ENCODE measurements around the gene ZNF69.
A peak's percentile ranks its signal among the peaks of the same experiment; 100 is the strongest.
"Not testable (repeated sequence)": the region's sequence is repeated elsewhere in the genome, so short reads cannot be mapped to it uniquely, and the experiment has no call there.

Gene ZNF69

DNA sequence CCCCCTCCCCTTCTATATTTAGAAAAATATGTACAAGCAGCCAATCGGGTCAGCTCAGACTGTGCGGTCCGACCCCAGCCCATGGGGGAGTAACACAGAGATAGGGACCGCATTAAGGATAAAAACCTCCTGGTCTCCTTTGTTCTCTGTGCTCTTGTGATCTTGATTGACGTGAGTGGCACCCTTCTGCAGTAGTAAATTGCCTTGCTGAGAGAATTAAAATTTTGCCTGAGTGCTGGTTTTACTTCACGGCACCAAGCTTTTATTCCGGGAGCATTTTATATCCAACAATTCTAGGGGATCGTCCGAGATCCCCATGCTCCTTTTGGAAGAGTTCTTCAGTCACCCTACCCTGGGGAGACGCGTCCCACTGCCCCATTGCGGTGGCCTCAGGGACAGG, 7.0 kb upstream of the ZNF69 start:
- no peak for TF ChIP-seq CTCF (IDR thresholded peaks at IDR 0.05; ENCODE audit: control insufficient read depth, extremely low read depth, insufficient read depth)
- DNase-seq (ENCODE audit: low read depth): no peak
- no peak overlapping the region for H3K4me3 ChIP-seq (ENCODE audit: low read depth, low read length)

DNA sequence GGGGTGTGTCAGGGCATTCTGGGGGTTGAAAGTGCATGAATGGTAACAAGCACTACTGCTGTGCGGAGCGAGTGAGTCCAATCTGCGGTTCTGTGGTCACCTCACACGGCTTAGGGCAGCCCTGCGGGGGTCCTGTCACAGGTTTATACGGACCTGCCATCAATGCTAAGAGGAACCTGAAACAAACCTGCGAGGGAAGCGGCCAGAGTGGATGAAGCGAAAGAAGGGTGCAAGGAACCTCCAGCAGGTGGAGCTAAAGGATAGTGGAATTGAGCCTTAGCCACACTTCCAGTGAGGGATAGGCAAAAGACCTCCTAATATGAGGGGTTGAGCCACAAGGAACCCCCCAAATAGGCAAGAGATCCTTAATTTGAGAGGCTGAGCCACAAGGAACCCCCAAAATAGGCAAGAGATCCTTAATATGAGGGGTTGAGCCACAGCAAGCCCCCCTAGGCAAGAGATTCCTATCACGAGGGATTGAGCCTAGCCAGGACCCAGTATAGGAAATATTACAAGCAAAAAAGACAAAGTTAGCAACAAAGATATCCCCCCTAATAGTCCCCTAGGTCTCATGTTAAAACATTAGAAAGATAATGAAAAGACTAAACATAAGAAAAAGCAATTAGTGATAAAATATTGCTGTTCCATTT, 6.3 kb upstream of the ZNF69 start:
- no peak overlapping the region for H3K4me3 ChIP-seq (ENCODE audit: low read depth, low read length)
- TF ChIP-seq CTCF (IDR thresholded peaks at IDR 0.05; ENCODE audit: control insufficient read depth, extremely low read depth, insufficient read depth): peak; percentile 87
- peak; percentile 23 for DNase-seq (ENCODE audit: low read depth)

DNA sequence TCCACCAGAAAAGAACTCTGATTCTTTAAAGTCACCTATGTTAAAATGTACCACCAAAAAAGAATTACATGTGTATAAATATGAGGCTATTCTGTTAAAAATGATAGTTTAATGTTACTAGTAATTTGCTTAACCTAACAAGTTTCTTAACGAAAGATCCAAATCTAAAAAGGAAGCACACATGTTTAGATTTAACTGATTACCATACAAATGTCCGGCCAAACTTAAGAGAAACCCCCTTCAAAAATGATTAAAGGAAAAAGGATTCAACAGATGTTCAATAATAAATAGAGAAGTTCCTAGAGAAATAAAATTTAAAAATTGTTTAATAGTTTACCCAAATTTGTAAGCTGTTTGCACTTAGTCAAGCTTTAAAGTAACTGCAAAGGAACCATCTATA, 5.0 kb upstream of the ZNF69 start:
- DNase-seq (ENCODE audit: low read depth): no peak
- no peak overlapping the region for H3K4me3 ChIP-seq (ENCODE audit: low read depth, low read length)
- TF ChIP-seq CTCF (IDR thresholded peaks at IDR 0.05; ENCODE audit: control insufficient read depth, extremely low read depth, insufficient read depth): no peak

- H3K4me3 ChIP-seq (ENCODE audit: low read depth, low read length): no peak overlapping the region
- TF ChIP-seq CTCF (IDR thresholded peaks at IDR 0.05; ENCODE audit: control insufficient read depth, extremely low read depth, insufficient read depth): no peak
- DNase-seq (ENCODE audit: low read depth): no peak
These were observed 360 bp upstream of the ZNF69 start for GRCh38 chr19:11887234-11887610.

DNA sequence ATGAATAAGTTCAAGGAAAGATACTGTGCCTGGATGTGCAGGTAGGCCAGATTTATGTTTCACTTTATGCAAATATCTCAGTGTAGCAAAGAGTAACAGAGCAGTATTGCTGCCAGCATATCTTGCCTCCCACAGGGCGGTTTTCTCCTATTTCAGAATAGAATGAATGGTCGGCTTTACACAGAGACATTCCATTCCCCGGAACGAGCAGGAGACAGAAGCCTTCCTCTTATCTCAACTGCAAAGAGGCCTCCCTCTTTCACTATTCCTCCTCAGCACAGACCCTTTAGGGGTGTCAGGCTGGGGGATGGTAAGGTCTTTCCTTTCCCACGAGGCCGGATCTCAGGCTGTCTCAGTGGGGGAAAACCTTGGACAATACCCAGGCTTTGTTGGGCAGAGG, 2.3 kb downstream of the ZNF69 start:
- H3K4me3 ChIP-seq (ENCODE audit: low read depth, low read length); DNase-seq (ENCODE audit: low read depth): not testable (repeated sequence)

- no peak for TF ChIP-seq CTCF (IDR thresholded peaks at IDR 0.05; ENCODE audit: control insufficient read depth, extremely low read depth, insufficient read depth)
- DNase-seq (ENCODE audit: low read depth): no peak
- no peak overlapping the region for H3K4me3 ChIP-seq (ENCODE audit: low read depth, low read length)
These were observed 3.1 kb downstream of the ZNF69 start for GRCh38 chr19:11890634-11891033.

GRCh38 chr19:11894851-11895250, 7.3 kb downstream of the ZNF69 start:
- DNase-seq (ENCODE audit: low read depth): no peak
- TF ChIP-seq CTCF (IDR thresholded peaks at IDR 0.05; ENCODE audit: control insufficient read depth, extremely low read depth, insufficient read depth): no peak

More at GRCh38 chr19:11894851-11895250, 7.3 kb downstream of the ZNF69 start:
- H3K4me3 ChIP-seq (ENCODE audit: low read depth, low read length): no peak overlapping the region

Data from LNCaP clone FGC (cell line).